ENCODE measurements around the gene RAB4A. TPM values are rescaled to one million over a fixed set of nuclear protein-coding genes. Genes with fewer than 3 reads are reported as not detected.

Gene RAB4A
- total and polyA plus RNA-seq, 9 of the 15 experiments (the other 6 are each of a cell fraction or from before 2014, with no cell fraction given), result 8.3 to 61.0 (median 26.7) TPM

DNA sequence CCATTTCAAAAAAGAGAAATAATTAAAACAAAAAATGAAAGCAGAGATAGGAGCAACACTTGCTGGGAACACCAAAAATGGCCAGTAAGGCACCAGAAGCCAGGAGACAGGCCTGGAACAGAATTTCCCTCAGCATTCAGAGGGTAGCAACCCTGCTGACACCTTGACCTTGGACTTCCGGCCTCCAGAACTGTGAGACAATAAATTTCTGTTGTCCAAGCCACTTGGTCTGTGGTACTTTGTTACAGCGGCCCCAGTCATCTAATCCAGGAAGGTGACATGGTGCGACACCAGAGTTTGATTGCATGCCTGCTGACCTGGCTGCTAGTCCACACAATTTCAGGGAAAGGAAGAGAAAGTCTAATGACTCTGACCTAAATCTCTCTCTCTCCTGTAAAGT lies 10.6 kb upstream of the RAB4A start:
- H3K9ac ChIP-seq (ENCODE audit: insufficient read depth in 1 of 2, low read depth in 2 of 2, low read length in 2 of 2), result peak overlapping the region in 1 of 2 experiments; percentile 3; a peak in 1 of 4 replicates
- in situ Hi-C loops (cut with MboI), result loop anchor here (5.0 kb wide), 1 partner anchor 222 kb away; no protein-coding TSS in a partner anchor
- intact Hi-C loops (cut with micrococcal nuclease), result no loop called here
- ChIA-PET CTCF (ENCODE audit: low intra/inter-chr PET ratio) (interaction anchor here (0.6 to 5.5 kb wide), 4 partner anchors 193 to 254 kb away, joined by 3 to 50 read pairs (median 23); no protein-coding TSS in a partner anchor), POLR2A (no interaction called here)
- H4K20me1 ChIP-seq (replicated peaks; ENCODE audit: control insufficient read depth, insufficient read depth, low read length), result 0 out of 2 replicates have a peak, but pooled peaks cover 8% of the 10 kb centered on the region
- H3K4me3 ChIP-seq, result no peak overlapping the region
- no peaks in the 10 kb centered on the region for H3K4me1 ChIP-seq (replicated peaks in 1 of 2; ENCODE audit: control insufficient read depth in 2 of 2, insufficient read depth in 2 of 2, low read length in 2 of 2)
- no peak for DNase-seq (ENCODE audit: extremely low read depth in 1 of 4, low spot score in 3 of 4)
- WGBS (ENCODE audit: insufficient coverage, low coverage, missing lambda C conversion rate), result 48% methylated on average over 3 of the region's 3 CpGs
- no peak overlapping the region for H3K27ac ChIP-seq (ENCODE audit: extremely low read depth, low read depth, low read length)
- no peaks in the 10 kb centered on the region for H3K79me2 ChIP-seq (ENCODE audit: control insufficient read depth, insufficient read depth, low read length)
- no peak for ATAC-seq
- no TSS peak for BruUV-seq (replicated peaks)
- peaks cover 0 to 3% of the 10 kb centered on the region in 2 experiments; a peak in 1 of 5 replicates for H3K27me3 ChIP-seq (ENCODE audit: control insufficient read depth in 2 of 2, insufficient read depth in 2 of 2, low read length in 2 of 2)
- H3K4me2 ChIP-seq (ENCODE audit: insufficient read depth, low read length), result no peak overlapping the region
- FAIRE-seq, result no peak
- no peaks in the 10 kb centered on the region for H3K9me3 ChIP-seq (replicated peaks; ENCODE audit: control insufficient read depth, insufficient read depth, low read depth, low read length)
- no peak overlapping the region for H2AFZ ChIP-seq (ENCODE audit: low read depth, low read length)
- H3K9me1 ChIP-seq (ENCODE audit: control insufficient read depth, insufficient read depth, low read length), result no peaks in the 10 kb centered on the region
- H3K36me3 ChIP-seq (ENCODE audit: control insufficient read depth, insufficient read depth, low read length), result peaks cover 4% of the 10 kb centered on the region; the same call in 1 of the 3 replicates
- no peak for TF ChIP-seq RFX5 (IDR thresholded peaks at IDR 0.05; ENCODE audit: low read depth, low read length)
- no peak for TF ChIP-seq GMEB1 (CRISPR knock-in tag; IDR thresholded peaks at IDR 0.05)
- no peak for TF ChIP-seq ZNF134 (CRISPR knock-in tag; conservative IDR thresholded peaks at IDR 0.05)
- no peak for TF ChIP-seq NCOA6 (IDR thresholded peaks at IDR 0.05)
- TF ChIP-seq, protein P1, sequence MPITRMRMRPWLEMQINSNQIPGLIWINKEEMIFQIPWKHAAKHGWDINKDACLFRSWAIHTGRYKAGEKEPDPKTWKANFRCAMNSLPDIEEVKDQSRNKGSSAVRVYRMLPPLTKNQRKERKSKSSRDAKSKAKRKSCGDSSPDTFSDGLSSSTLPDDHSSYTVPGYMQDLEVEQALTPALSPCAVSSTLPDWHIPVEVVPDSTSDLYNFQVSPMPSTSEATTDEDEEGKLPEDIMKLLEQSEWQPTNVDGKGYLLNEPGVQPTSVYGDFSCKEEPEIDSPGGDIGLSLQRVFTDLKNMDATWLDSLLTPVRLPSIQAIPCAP (CRISPR knock-in tag; IDR thresholded peaks at IDR 0.05; ENCODE audit: borderline replicate concordance), result no peak
- no peak for TF ChIP-seq NONO (IDR thresholded peaks at IDR 0.05; ENCODE audit: low read depth in 2 of 2, low read length in 1 of 2)
- no peak for TF ChIP-seq ZNF124 (CRISPR knock-in tag; IDR thresholded peaks at IDR 0.05)
- TF ChIP-seq, protein P2, sequence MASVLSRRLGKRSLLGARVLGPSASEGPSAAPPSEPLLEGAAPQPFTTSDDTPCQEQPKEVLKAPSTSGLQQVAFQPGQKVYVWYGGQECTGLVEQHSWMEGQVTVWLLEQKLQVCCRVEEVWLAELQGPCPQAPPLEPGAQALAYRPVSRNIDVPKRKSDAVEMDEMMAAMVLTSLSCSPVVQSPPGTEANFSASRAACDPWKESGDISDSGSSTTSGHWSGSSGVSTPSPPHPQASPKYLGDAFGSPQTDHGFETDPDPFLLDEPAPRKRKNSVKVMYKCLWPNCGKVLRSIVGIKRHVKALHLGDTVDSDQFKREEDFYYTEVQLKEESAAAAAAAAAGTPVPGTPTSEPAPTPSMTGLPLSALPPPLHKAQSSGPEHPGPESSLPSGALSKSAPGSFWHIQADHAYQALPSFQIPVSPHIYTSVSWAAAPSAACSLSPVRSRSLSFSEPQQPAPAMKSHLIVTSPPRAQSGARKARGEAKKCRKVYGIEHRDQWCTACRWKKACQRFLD (CRISPR knock-in tag; IDR thresholded peaks at IDR 0.05), result no peak
- no peak for TF ChIP-seq ZC3H11A (IDR thresholded peaks at IDR 0.05; ENCODE audit: low read depth, low read length)
- TF ChIP-seq, protein P3, sequence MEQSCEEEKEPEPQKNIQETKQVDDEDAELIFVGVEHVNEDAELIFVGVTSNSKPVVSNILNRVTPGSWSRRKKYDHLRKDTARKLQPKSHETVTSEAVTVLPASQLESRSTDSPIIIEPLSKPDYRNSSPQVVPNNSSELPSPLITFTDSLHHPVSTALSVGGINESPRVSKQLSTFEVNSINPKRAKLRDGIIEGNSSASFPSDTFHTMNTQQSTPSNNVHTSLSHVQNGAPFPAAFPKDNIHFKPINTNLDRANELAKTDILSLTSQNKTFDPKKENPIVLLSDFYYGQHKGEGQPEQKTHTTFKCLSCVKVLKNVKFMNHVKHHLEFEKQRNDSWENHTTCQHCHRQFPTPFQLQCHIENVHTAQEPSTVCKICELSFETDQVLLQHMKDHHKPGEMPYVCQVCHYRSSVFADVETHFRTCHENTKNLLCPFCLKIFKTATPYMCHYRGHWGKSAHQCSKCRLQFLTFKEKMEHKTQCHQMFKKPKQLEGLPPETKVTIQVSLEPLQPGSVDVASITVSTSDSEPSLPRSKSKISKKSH (CRISPR knock-in tag; IDR thresholded peaks at IDR 0.05), result no peak
- TF ChIP-seq SLC30A9 (CRISPR knock-in tag; IDR thresholded peaks at IDR 0.05), result no peak
- no peak for TF ChIP-seq MEF2D (tag; conservative IDR thresholded peaks at IDR 0.05; ENCODE audit: low read depth)
- TF ChIP-seq BCL6 (CRISPR knock-in tag; IDR thresholded peaks at IDR 0.05), result no peak
- no peak for TF ChIP-seq ZBTB7A (IDR thresholded peaks at IDR 0.05; ENCODE audit: borderline replicate concordance, control insufficient read depth, low read depth, low read length)
- no peak for TF ChIP-seq ZNF740 (CRISPR knock-in tag; IDR thresholded peaks at IDR 0.05)
- no peak for TF ChIP-seq ZNF740 (tag; IDR thresholded peaks at IDR 0.05)
- TF ChIP-seq ZNF75A (CRISPR knock-in tag; IDR thresholded peaks at IDR 0.05), result no peak
- no peak for TF ChIP-seq SMARCA5 (IDR thresholded peaks at IDR 0.05)
